ENCODE results near the gene TMEM100. TPM values are rescaled to one million over a fixed set of nuclear protein-coding genes. Genes with fewer than 3 reads are reported as not detected.

TMEM100 gene
- total RNA-seq, 2 experiments from 2014 or later: not detected

- no peak overlapping the region for H3K27ac Mint-ChIP-seq
- peaks cover 44% of the 10 kb centered on the region for H3K27me3 Mint-ChIP-seq
- no peak for ATAC-seq (ENCODE audit: low read depth)
- no peak overlapping the region for H3K4me3 Mint-ChIP-seq
- no peaks in the 10 kb centered on the region for H3K36me3 Mint-ChIP-seq
- POLR2A ChIA-PET: no interaction called here
- DNase-seq: no peak
- no peaks in the 10 kb centered on the region for H3K9me3 Mint-ChIP-seq
- no peaks in the 10 kb centered on the region for H3K4me1 Mint-ChIP-seq
Measured at GRCh38 chr17:55720919-55721836, 1.5 kb downstream of the TMEM100 start.

GRCh38 chr17:55717898-55718735, 4.5 kb downstream of the TMEM100 start:
- POLR2A ChIA-PET: no interaction called here
- Mint-ChIP-seq H3K4me3 (no peak overlapping the region), H3K27ac (no peak overlapping the region), H3K4me1 (no peaks in the 10 kb centered on the region), H3K9me3 (no peaks in the 10 kb centered on the region), H3K36me3 (no peaks in the 10 kb centered on the region), H3K27me3 (peaks cover 23% of the 10 kb centered on the region)
- peak; percentile 49 for DNase-seq
- ATAC-seq (ENCODE audit: low read depth): no peak

- Mint-ChIP-seq H3K27ac (no peak overlapping the region), H3K27me3 (peaks cover 16% of the 10 kb centered on the region), H3K9me3 (no peaks in the 10 kb centered on the region), H3K36me3 (no peaks in the 10 kb centered on the region), H3K4me3 (no peak overlapping the region), H3K4me1 (no peaks in the 10 kb centered on the region)
- POLR2A ChIA-PET: no interaction called here
- DNase-seq (no peak), ATAC-seq (ENCODE audit: low read depth) (no peak)
Measured at GRCh38 chr17:55717432-55717831, 5.2 kb downstream of the TMEM100 start.

- Mint-ChIP-seq H3K27ac (no peak overlapping the region), H3K4me3 (no peak overlapping the region), H3K27me3 (peaks cover 9% of the 10 kb centered on the region), H3K36me3 (no peaks in the 10 kb centered on the region), H3K4me1 (no peaks in the 10 kb centered on the region), H3K9me3 (no peaks in the 10 kb centered on the region)
- DNase-seq (no peak), ATAC-seq (ENCODE audit: low read depth) (no peak)
- POLR2A ChIA-PET: no interaction called here
Measured at GRCh38 chr17:55710829-55711496, 11.7 kb downstream of the TMEM100 start.

- peaks cover 12% of the 10 kb centered on the region for H3K27me3 Mint-ChIP-seq
- no peaks in the 10 kb centered on the region for H3K4me1 Mint-ChIP-seq
Measured at GRCh38 chr17:55710410-55710809, 12.3 kb downstream of the TMEM100 start.

GRCh38 chr17:55709984-55710383, 12.7 kb downstream of the TMEM100 start:
- H3K27me3 Mint-ChIP-seq: peaks cover 12% of the 10 kb centered on the region
- no peaks in the 10 kb centered on the region for H3K9me3 Mint-ChIP-seq
- H3K4me3 Mint-ChIP-seq: no peak overlapping the region
- DNase-seq (no peak), ATAC-seq (ENCODE audit: low read depth) (no peak)
- H3K36me3 Mint-ChIP-seq: no peaks in the 10 kb centered on the region
- POLR2A ChIA-PET: no interaction called here
- no peak overlapping the region for H3K27ac Mint-ChIP-seq
- no peaks in the 10 kb centered on the region for H3K4me1 Mint-ChIP-seq

More at GRCh38 chr17:55710410-55710809, 12.3 kb downstream of the TMEM100 start:
- Mint-ChIP-seq H3K36me3 (no peaks in the 10 kb centered on the region), H3K4me3 (no peak overlapping the region), H3K27ac (no peak overlapping the region), H3K9me3 (no peaks in the 10 kb centered on the region)
- no peak for ATAC-seq (ENCODE audit: low read depth)
- no peak for DNase-seq
- POLR2A ChIA-PET: no interaction called here

- H3K4me1 Mint-ChIP-seq: no peaks in the 10 kb centered on the region
- H3K27me3 Mint-ChIP-seq: peaks cover 14% of the 10 kb centered on the region
- H3K27ac Mint-ChIP-seq: no peak overlapping the region
- no peak for ATAC-seq (ENCODE audit: low read depth)
- H3K36me3 Mint-ChIP-seq: no peaks in the 10 kb centered on the region
- DNase-seq: no peak
- H3K4me3 Mint-ChIP-seq: no peak overlapping the region
- POLR2A ChIA-PET: no interaction called here
- H3K9me3 Mint-ChIP-seq: no peaks in the 10 kb centered on the region
Measured at GRCh38 chr17:55709440-55709839, 13.2 kb downstream of the TMEM100 start.

GRCh38 chr17:55708175-55708974, 14.3 kb downstream of the TMEM100 start:
- no peak for DNase-seq
- Mint-ChIP-seq H3K4me3 (no peak overlapping the region), H3K36me3 (no peaks in the 10 kb centered on the region), H3K9me3 (no peaks in the 10 kb centered on the region), H3K27ac (no peak overlapping the region), H3K4me1 (no peaks in the 10 kb centered on the region), H3K27me3 (peaks cover 16% of the 10 kb centered on the region)
- no peak for ATAC-seq (ENCODE audit: low read depth)
- POLR2A ChIA-PET: no interaction called here

GRCh38 chr17:55706808-55707773, 15.6 kb downstream of the TMEM100 start:
- no peak for ATAC-seq (ENCODE audit: low read depth)
- Mint-ChIP-seq H3K9me3 (no peaks in the 10 kb centered on the region), H3K4me3 (no peak overlapping the region), H3K27ac (no peak overlapping the region), H3K27me3 (peaks cover 16% of the 10 kb centered on the region), H3K36me3 (no peaks in the 10 kb centered on the region), H3K4me1 (no peaks in the 10 kb centered on the region)
- DNase-seq: no peak
- POLR2A ChIA-PET: no interaction called here

GRCh38 chr17:55705847-55706246, 16.8 kb downstream of the TMEM100 start:
- POLR2A ChIA-PET: no interaction called here
- H3K36me3 Mint-ChIP-seq: no peaks in the 10 kb centered on the region
- no peak for DNase-seq
- H3K4me1 Mint-ChIP-seq: no peaks in the 10 kb centered on the region
- peaks cover 23% of the 10 kb centered on the region for H3K27me3 Mint-ChIP-seq
- ATAC-seq (ENCODE audit: low read depth): no peak
- H3K27ac Mint-ChIP-seq: no peak overlapping the region
- no peaks in the 10 kb centered on the region for H3K9me3 Mint-ChIP-seq
- no peak overlapping the region for H3K4me3 Mint-ChIP-seq

- no peak overlapping the region for H3K27ac Mint-ChIP-seq
- no peaks in the 10 kb centered on the region for H3K36me3 Mint-ChIP-seq
- POLR2A ChIA-PET: no interaction called here
- H3K9me3 Mint-ChIP-seq: no peaks in the 10 kb centered on the region
- H3K27me3 Mint-ChIP-seq: peaks cover 23% of the 10 kb centered on the region
- DNase-seq (no peak), ATAC-seq (ENCODE audit: low read depth) (no peak)
- no peaks in the 10 kb centered on the region for H3K4me1 Mint-ChIP-seq
- no peak overlapping the region for H3K4me3 Mint-ChIP-seq
Measured at GRCh38 chr17:55704401-55704800, 18.3 kb downstream of the TMEM100 start.

GRCh38 chr17:55702150-55702549, 20.5 kb downstream of the TMEM100 start:
- H3K27ac Mint-ChIP-seq: no peak overlapping the region
- no peak overlapping the region for H3K4me3 Mint-ChIP-seq
- DNase-seq: no peak
- no peaks in the 10 kb centered on the region for H3K36me3 Mint-ChIP-seq
- POLR2A ChIA-PET: no interaction called here
- peaks cover 19% of the 10 kb centered on the region for H3K27me3 Mint-ChIP-seq
- no peaks in the 10 kb centered on the region for H3K9me3 Mint-ChIP-seq
- no peak for ATAC-seq (ENCODE audit: low read depth)
- H3K4me1 Mint-ChIP-seq: no peaks in the 10 kb centered on the region

All from activated naive CD8-positive, alpha-beta T cell treated with anti-CD3 and anti-CD28 coated beads, Interleukin-2, amount 10 ng/mL, durations not matched to agents 7 days and 5 days (primary cell).